Mesothelial cell of epicardium (in vitro differentiated cells): ENCODE results near the gene TRPV4. TPM values are rescaled to one million over a fixed set of nuclear protein-coding genes. Genes with fewer than 3 reads are reported as not detected.

Source experiments
- DNase-seq, 2 experiments: peaks; one replicate each; pipeline ENCODE4 v3.0.0; 2021; ENCODE audit warnings: low spot score in 2 of 2; ENCODE audit not compliant: unreplicated experiment in 2 of 2
- H3K27ac Mint-ChIP-seq: 2 replicates; pipeline ENCODE4 v1.8.0; 2021; ENCODE audit warnings: mixed read lengths
- H3K27me3 Mint-ChIP-seq: 2 replicates; pipeline ENCODE4 v1.8.0; 2021; ENCODE audit warnings: low read depth, mixed read lengths
- H3K36me3 Mint-ChIP-seq: 2 replicates; pipeline ENCODE4 v1.8.0; 2021; ENCODE audit warnings: mixed read lengths
- H3K4me1 Mint-ChIP-seq: 2 replicates; pipeline ENCODE4 v1.8.0; 2021; ENCODE audit warnings: mixed read lengths
- H3K4me3 Mint-ChIP-seq: 2 replicates; pipeline ENCODE4 v1.8.0; 2021; ENCODE audit warnings: mild to moderate bottlenecking, moderate library complexity, mixed read lengths
- H3K9me3 Mint-ChIP-seq: 2 replicates; pipeline ENCODE4 v1.8.0; 2021; ENCODE audit warnings: mixed read lengths
- total RNA-seq: library from RNA; stranded (reverse); gene quantifications from 3 replicates; pipeline ENCODE4 v1.2.1, GENCODE V29; 2021
- TF ChIP-seq, protein P1 (sequence below): fragments of 200-600 bp; sonication (generic); IDR thresholded peaks from one replicate; pipeline ENCODE4 v1.5.0; 2021; ENCODE audit warnings: antibody characterized with exemption; ENCODE audit not compliant: unreplicated experiment

Gene TRPV4
- total RNA-seq, 1 donor from 2014 or later, result 4.1 TPM

DNA sequence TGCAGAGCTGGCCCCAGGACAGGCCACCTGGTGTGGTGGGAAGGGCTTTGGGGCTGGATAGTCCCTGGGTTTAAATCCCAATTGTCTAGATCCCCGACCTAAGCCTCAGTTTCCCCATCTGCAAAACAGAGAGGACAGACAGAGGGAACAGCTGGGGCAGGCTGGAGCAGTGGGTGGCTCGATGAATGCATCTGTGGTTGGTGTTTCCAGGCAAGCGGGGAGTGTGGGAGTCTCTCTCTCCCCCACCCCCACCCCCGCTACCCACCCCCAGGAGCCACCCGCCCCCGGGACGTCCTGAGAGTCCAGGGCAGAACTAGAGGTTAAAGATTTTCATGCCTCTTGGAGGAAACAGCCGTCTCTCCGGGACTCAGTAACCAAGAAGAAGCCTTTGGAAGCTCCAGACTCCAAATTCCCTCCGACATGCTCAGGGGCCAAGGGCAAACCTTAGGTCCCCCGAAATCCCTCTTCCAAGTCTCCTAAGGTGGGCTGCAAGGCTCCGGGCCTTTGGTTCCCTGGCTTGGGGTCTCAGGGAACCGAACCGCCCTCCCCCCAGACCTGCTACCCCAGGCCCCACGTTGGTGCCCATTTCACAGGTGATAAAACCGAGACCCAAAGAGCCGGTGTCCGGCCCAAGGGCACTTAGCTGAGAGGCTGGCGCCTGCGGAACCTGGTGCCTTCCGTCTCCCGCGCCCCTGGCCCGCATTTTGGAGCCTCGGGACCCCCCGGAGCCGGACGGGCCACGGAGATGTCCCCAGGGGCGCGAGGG is 474 bp downstream of the TRPV4 start:
- Mint-ChIP-seq H3K9me3 (no peaks in the 10 kb centered on the region), H3K27me3 (peaks cover 2% of the 10 kb centered on the region), H3K27ac (no peak overlapping the region), H3K4me3 (peak overlapping the region; percentile 54), H3K36me3 (no peaks in the 10 kb centered on the region), H3K4me1 (peaks cover 6% of the 10 kb centered on the region)
- TF ChIP-seq, protein P1, sequence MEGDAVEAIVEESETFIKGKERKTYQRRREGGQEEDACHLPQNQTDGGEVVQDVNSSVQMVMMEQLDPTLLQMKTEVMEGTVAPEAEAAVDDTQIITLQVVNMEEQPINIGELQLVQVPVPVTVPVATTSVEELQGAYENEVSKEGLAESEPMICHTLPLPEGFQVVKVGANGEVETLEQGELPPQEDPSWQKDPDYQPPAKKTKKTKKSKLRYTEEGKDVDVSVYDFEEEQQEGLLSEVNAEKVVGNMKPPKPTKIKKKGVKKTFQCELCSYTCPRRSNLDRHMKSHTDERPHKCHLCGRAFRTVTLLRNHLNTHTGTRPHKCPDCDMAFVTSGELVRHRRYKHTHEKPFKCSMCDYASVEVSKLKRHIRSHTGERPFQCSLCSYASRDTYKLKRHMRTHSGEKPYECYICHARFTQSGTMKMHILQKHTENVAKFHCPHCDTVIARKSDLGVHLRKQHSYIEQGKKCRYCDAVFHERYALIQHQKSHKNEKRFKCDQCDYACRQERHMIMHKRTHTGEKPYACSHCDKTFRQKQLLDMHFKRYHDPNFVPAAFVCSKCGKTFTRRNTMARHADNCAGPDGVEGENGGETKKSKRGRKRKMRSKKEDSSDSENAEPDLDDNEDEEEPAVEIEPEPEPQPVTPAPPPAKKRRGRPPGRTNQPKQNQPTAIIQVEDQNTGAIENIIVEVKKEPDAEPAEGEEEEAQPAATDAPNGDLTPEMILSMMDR, result no peak
- DNase-seq, result peak in 1 of 2 experiments; percentile 41

DNA sequence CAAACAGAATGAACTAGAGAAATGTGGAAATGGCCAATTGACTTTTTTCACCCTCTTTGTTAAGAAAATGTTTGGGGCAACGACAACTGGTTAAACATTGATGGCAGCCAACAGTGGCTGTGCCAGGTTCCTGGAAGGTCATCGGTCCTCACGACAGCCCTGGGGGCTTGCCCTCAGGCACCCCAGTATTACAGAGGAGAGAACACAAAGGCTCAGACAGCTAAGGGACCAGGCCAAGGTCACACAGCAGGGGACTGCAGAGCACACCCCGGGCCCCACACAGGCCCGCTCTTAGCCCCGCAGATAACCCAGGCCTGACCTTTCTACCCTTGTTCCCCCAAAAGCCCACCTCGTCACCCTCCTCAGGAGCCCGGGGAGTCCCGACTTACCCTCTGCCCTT is 1.3 kb downstream of the TRPV4 start:
- H3K36me3 Mint-ChIP-seq, result no peaks in the 10 kb centered on the region
- no peak for DNase-seq
- TF ChIP-seq, protein P1, result no peak
- no peak overlapping the region for H3K4me3 Mint-ChIP-seq
- H3K27me3 Mint-ChIP-seq, result peaks cover 2% of the 10 kb centered on the region
- no peak overlapping the region for H3K27ac Mint-ChIP-seq
- H3K4me1 Mint-ChIP-seq, result peaks cover 6% of the 10 kb centered on the region
- H3K9me3 Mint-ChIP-seq, result no peaks in the 10 kb centered on the region

DNA sequence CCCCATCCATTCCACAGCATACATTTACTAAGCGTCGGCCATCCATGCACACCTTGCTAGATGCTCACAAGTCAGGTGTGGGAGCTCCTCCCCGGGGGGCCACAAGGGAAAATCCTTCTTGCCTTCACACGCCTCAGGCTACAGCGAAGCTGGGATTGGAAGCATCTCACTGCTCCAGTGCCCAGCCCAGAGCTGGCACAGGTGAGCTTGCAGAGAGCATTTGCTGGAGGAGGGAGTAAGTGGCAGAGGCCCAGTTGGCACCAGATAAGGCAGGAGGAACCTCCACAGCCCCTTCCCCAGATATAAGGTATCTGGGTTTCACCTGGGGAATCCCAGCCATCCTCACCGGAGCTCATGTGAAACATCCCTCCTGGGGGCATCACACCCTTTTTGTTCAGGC is 1.8 kb downstream of the TRPV4 start:
- no peak for DNase-seq
- Mint-ChIP-seq H3K4me1 (peaks cover 6% of the 10 kb centered on the region), H3K27me3 (peaks cover 2% of the 10 kb centered on the region), H3K27ac (no peak overlapping the region), H3K4me3 (no peak overlapping the region), H3K9me3 (no peaks in the 10 kb centered on the region), H3K36me3 (no peaks in the 10 kb centered on the region)
- TF ChIP-seq, protein P1, result no peak

DNA sequence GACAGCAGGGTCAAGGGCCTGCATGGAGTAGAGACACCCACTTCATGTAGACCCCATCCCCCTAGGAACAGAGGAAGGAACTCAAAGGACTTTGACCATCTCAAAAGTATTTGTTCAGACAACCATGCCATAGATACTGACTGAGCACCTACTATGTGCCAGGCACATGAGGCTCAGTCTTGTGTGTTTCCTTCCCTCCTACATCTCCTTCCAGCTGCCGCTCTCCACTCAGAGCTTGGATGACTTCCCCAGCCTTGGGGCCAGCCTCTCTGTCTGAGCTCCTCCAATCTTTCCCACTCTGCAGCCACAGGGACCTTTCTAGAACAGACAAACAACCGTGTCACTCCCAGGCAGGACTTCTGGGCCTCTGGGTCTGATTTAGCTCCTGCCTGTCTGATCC is 2.5 kb downstream of the TRPV4 start:
- H3K36me3 Mint-ChIP-seq, result no peaks in the 10 kb centered on the region
- TF ChIP-seq, protein P1, result no peak
- H3K4me3 Mint-ChIP-seq, result no peak overlapping the region
- no peak overlapping the region for H3K27ac Mint-ChIP-seq
- peaks cover 6% of the 10 kb centered on the region for H3K4me1 Mint-ChIP-seq
- no peak for DNase-seq
- no peaks in the 10 kb centered on the region for H3K9me3 Mint-ChIP-seq
- peaks cover 2% of the 10 kb centered on the region for H3K27me3 Mint-ChIP-seq

DNA sequence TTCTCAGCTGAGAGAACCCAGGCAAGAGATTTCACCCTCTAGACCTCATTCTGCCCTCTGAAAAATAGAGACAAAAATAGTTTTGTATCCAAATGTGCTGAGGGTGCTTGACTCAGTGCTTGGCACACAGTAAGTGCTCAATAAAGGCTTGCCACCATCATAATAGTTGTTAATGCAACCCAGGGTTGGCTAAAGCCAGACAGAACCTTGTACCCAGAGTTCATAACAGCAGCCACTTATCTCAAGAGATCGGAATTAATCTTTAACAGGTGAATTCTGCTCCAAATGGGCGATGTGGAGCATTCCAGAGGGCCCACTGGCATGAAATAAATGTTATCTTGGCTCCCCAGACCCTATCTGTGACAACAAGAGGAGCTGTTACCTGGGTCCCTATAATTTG is 2.9 kb downstream of the TRPV4 start:
- Mint-ChIP-seq H3K4me1 (peaks cover 6% of the 10 kb centered on the region), H3K27me3 (peaks cover 2% of the 10 kb centered on the region), H3K4me3 (no peak overlapping the region), H3K36me3 (no peaks in the 10 kb centered on the region), H3K27ac (no peak overlapping the region), H3K9me3 (no peaks in the 10 kb centered on the region)
- TF ChIP-seq, protein P1, result no peak
- no peak for DNase-seq
